Panc1 (cell line): Measurements from ENCODE around the gene NUP93. TPM values are rescaled to one million over a fixed set of nuclear protein-coding genes. Genes with fewer than 3 reads are reported as not detected.
A peak's percentile ranks its signal among the peaks of the same experiment; 100 is the strongest.
"Not testable (repeated sequence)": the region's sequence is repeated elsewhere in the genome, so short reads cannot be mapped to it uniquely, and the experiment has no call there.

Experiments
- ATAC-seq: fragments of 200-7000 bp; cut with Tn5 transposase; 2 replicates; pipeline ENCODE4 v1.9.1; 2020; ENCODE audit warnings: mild to moderate bottlenecking, moderate library complexity
- BruUV-seq: library from RNA; stranded (reverse); fragments of 400-500 nt; replicated peaks from 2 replicates; lab custom pipeline; 2021; lab: Mats Ljungman, UMichigan
- CTCF ChIA-PET: fragments of 300-600 bp; sonication (Branson Sonifier 250); formaldehyde crosslinking; loops from one replicate; lab custom pipeline; 2022; ENCODE audit warnings: antibody characterized with exemption; lab: Charles Lee
- POLR2A ChIA-PET: fragments of 300-600 bp; sonication (Branson Sonifier 250); formaldehyde crosslinking; loops from one replicate; lab custom pipeline; 2022; ENCODE audit warnings: antibody characterized with exemption; lab: Charles Lee
- DNase-seq: peaks from one replicate; pipeline ENCODE4 v3.0.0-alpha.2; 2010; ENCODE audit warnings: low read depth, low spot score
- H3K27ac ChIP-seq: 2 replicates; pipeline ENCODE4 v1.5.1; 2011; ENCODE audit warnings: mild to moderate bottlenecking, low read length, inconsistent platforms
- H3K27me3 ChIP-seq: fragments of 200-500 bp; sonication (Bioruptor generic); 2 replicates; pipeline ENCODE4 v1.6.0; 2014; ENCODE audit warnings: low read length, inconsistent platforms; ENCODE audit not compliant: control insufficient read depth, insufficient read depth
- H3K36me3 ChIP-seq: fragments of 200-500 bp; sonication (Bioruptor generic); 2 replicates; pipeline ENCODE4 v1.5.1; 2014; ENCODE audit warnings: inconsistent platforms, mild to moderate bottlenecking, low read length, moderate library complexity; ENCODE audit not compliant: control insufficient read depth, insufficient read depth
- H3K4me1 ChIP-seq: 2 replicates; pipeline ENCODE4 v1.5.1; 2011; ENCODE audit warnings: inconsistent platforms, mild to moderate bottlenecking, low read length, moderate library complexity; ENCODE audit not compliant: control insufficient read depth, insufficient read depth
- H3K4me3 ChIP-seq, 2 experiments: 2 replicates each; pipeline ENCODE4 v1.5.1; 2011 to 2012; ENCODE audit warnings: low read depth in 2 of 2, low read length in 2 of 2, mild to moderate bottlenecking in 2 of 2, inconsistent platforms in 1 of 2, moderate library complexity in 1 of 2
- H3K9me3 ChIP-seq: fragments of 200-500 bp; sonication (Bioruptor generic); 2 replicates; pipeline ENCODE4 v1.5.1; 2014; ENCODE audit warnings: low read depth, mild to moderate bottlenecking, inconsistent platforms, low read length, moderate library complexity; ENCODE audit not compliant: control insufficient read depth, insufficient read depth
- CTCF ChIP-seq: fragments of 450-650 bp; IDR thresholded peaks from 2 replicates; pipeline ENCODE4 v1.5.1; 2017; ENCODE audit warnings: mild to moderate bottlenecking
- POLR2AphosphoS5 ChIP-seq: IDR thresholded peaks from 2 replicates; pipeline ENCODE4 v1.6.1; 2012; ENCODE audit warnings: mild to moderate bottlenecking, low read depth, low read length, moderate library complexity
- REST ChIP-seq, 2 experiments: IDR thresholded peaks; 2 replicates each; pipeline ENCODE4 v1.6.1; 2011 to 2012; ENCODE audit warnings: low read depth in 2 of 2, control low read depth in 1 of 2, low read length in 1 of 2, mild to moderate bottlenecking in 1 of 2, moderate library complexity in 1 of 2; ENCODE audit not compliant: insufficient read depth in 1 of 2
- SIN3A ChIP-seq: IDR thresholded peaks from 2 replicates; pipeline ENCODE4 v1.6.1; 2012; ENCODE audit warnings: low read depth, mild to moderate bottlenecking, low read length, moderate library complexity, borderline replicate concordance; ENCODE audit not compliant: insufficient read depth
- TCF7L2 ChIP-seq: IDR thresholded peaks from 2 replicates; pipeline ENCODE4 v1.6.1; 2011; ENCODE audit warnings: mild to moderate bottlenecking, low read depth, low read length, inconsistent platforms
- in situ Hi-C: cut with HindIII; loops from 2 replicates; pipeline ENCODE4 v1.10.0; 2016; ENCODE audit warnings: low sequenced_read_pairs, low pct_unique_long_range_greater_than_20kb
- intact Hi-C: fragments of 100-400 bp; cut with micrococcal nuclease; formaldehyde crosslinking; loops from one replicate; pipeline ENCODE4 v1.10.0; 2022; ENCODE audit not compliant: unreplicated experiment
- total RNA-seq: library from RNA; stranded (reverse); gene quantifications from one replicate; pipeline ENCODE4 v1.2.1, GENCODE V29; 2021; ENCODE audit not compliant: unreplicated experiment

NUP93 gene
- total RNA-seq, 1 experiment from 2014 or later, result 88.5 TPM

GRCh38 chr16:56810954-56811353 lies 81.0 kb downstream of the NUP93 start:
- TF ChIP-seq CTCF (no peak), TCF7L2 (no peak), REST (IDR thresholded peaks at IDR 0.05; ENCODE audit: insufficient read depth in 1 of 2, low read depth in 2 of 2, low read length in 1 of 2) (no peak), SIN3A (no peak), POLR2AphosphoS5 (no peak)
- Histone ChIP-seq H3K27ac (no peak overlapping the region), H3K4me3 (no peak overlapping the region), H3K9me3 (no peaks in the 10 kb centered on the region), H3K4me1 (peaks cover 39% of the 10 kb centered on the region), H3K27me3 (no peaks in the 10 kb centered on the region), H3K36me3 (no peaks in the 10 kb centered on the region; the same call in 1 of the 2 replicates)
- ATAC-seq, result no peak
- ChIA-PET CTCF (no interaction called here), POLR2A (no interaction called here)
- DNase-seq, result no peak
- BruUV-seq, result no TSS peak
- in situ Hi-C loops (no loop called here), intact Hi-C loops (no loop called here)

GRCh38 chr16:56811602-56812001 lies 81.7 kb downstream of the NUP93 start:
- POLR2A ChIA-PET, H3K4me3 ChIP-seq, DNase-seq, in situ Hi-C loops, ATAC-seq, BruUV-seq, H3K9me3 ChIP-seq, CTCF ChIA-PET, intact Hi-C loops, H3K36me3 ChIP-seq, H3K27me3 ChIP-seq, H3K27ac ChIP-seq: not testable (repeated sequence)
- H3K4me1 ChIP-seq, result peaks cover 35% of the 10 kb centered on the region

GRCh38 chr16:56812884-56813283 lies 83.0 kb downstream of the NUP93 start:
- no peaks in the 10 kb centered on the region for H3K9me3 ChIP-seq
- ChIA-PET CTCF (no interaction called here), POLR2A (no interaction called here)
- peak overlapping the region; percentile 54; the same call in 1 of the 2 replicates for H3K27ac ChIP-seq
- H3K4me1 ChIP-seq, result peaks cover 23% of the 10 kb centered on the region
- H3K4me3 ChIP-seq, result no peak overlapping the region
- peak; percentile 56; the same call in 1 of the 2 replicates for ATAC-seq
- no peak for TF ChIP-seq REST (IDR thresholded peaks at IDR 0.05; ENCODE audit: insufficient read depth in 1 of 2, low read depth in 2 of 2, low read length in 1 of 2)
- TF ChIP-seq SIN3A, result no peak
- TF ChIP-seq CTCF, result no peak
- TF ChIP-seq TCF7L2, result no peak
- no peak for TF ChIP-seq POLR2AphosphoS5
- H3K27me3 ChIP-seq, result no peaks in the 10 kb centered on the region
- DNase-seq, result no peak
- no TSS peak for BruUV-seq
- H3K36me3 ChIP-seq, result no peaks in the 10 kb centered on the region; the same call in 1 of the 2 replicates
- intact Hi-C loops (no loop called here), in situ Hi-C loops (no loop called here)
